Breast epithelium (tissue), 4 donors: ENCODE data around the gene TAF10. TPM values are rescaled to one million over a fixed set of nuclear protein-coding genes. Genes with fewer than 3 reads are reported as not detected.

ENCODE experiments used
- DNase-seq, 2 donors: peaks; one replicate each; pipeline ENCODE4 v3.0.0-alpha.2; 2019; ENCODE audit warnings: low spot score in 2 of 2
- H3K27ac ChIP-seq, 2 donors: fragments of 200-600 bp; sonication (generic) in 1 of 2; one replicate each; pipeline ENCODE4 v1.5.1; 2016 to 2019; ENCODE audit warnings: mild to moderate bottlenecking in 1 of 2
- H3K27me3 ChIP-seq, 2 donors: fragments of 200-600 bp; sonication (generic) in 1 of 2; one replicate each; pipeline versions ENCODE4 v1.5.1 to v1.6.0; 2017 to 2019; ENCODE audit warnings: control low read depth in 1 of 2, mild to moderate bottlenecking in 1 of 2
- H3K36me3 ChIP-seq: fragments of 200-600 bp; one replicate; pipeline ENCODE4 v1.5.1; 2019
- H3K4me1 ChIP-seq, 2 donors: fragments of 200-600 bp; sonication (generic); one replicate each; pipeline ENCODE4 v1.5.1; 2016 to 2019; ENCODE audit warnings: control low read depth in 1 of 2
- H3K4me3 ChIP-seq, 3 donors: fragments of 200-600 bp; sonication (generic); 1 replicate in 2 of 3; 2 replicates in 1 of 3; pipeline ENCODE4 v1.5.1; 2016 to 2019; ENCODE audit warnings: mild to moderate bottlenecking in 3 of 3, moderate library complexity in 2 of 3
- H3K9me3 ChIP-seq, 2 donors: fragments of 200-600 bp; sonication (generic) in 1 of 2; one replicate each; pipeline ENCODE4 v1.5.1; 2016 to 2019; ENCODE audit warnings: control low read depth in 1 of 2
- CTCF ChIP-seq, 3 donors: fragments of 450-650 bp; IDR thresholded peaks; one replicate each; pipeline ENCODE4 v1.5.1; 2016 to 2017; ENCODE audit warnings: antibody characterized with exemption in 3 of 3, mild to moderate bottlenecking in 3 of 3, moderate library complexity in 3 of 3
- POLR2A ChIP-seq: fragments of 450-650 bp; IDR thresholded peaks from one replicate; pipeline ENCODE4 v1.6.1; 2016; ENCODE audit warnings: antibody characterized with exemption, mild to moderate bottlenecking, moderate library complexity
- POLR2AphosphoS5 ChIP-seq, 3 donors: sonication (generic); formaldehyde crosslinking; IDR thresholded peaks; one replicate each; pipeline ENCODE4 v1.6.1; 2017; ENCODE audit warnings: antibody characterized with exemption in 3 of 3
- intact Hi-C: fragments of 100-400 bp; cut with DNase I; formaldehyde crosslinking; loops from one replicate; pipeline ENCODE4 v1.15.1; 2023; ENCODE audit warnings: low total_unique reads
- total RNA-seq, 3 donors: library from RNA; depleted of rRNA; stranded (reverse); fragments of >200 nt; gene quantifications; one replicate each; pipeline ENCODE4 v1.1.0, GENCODE V29; 2016

Gene TAF10
- total RNA-seq, 3 donors from 2014 or later = 45.4 to 82.6 (median 54.7) TPM

GRCh38 chr11:6629892-6630631, 18.0 kb upstream of the TAF10 start:
- Histone ChIP-seq H3K9me3 (no peaks in the 10 kb centered on the region), H3K27ac (no peak overlapping the region), H3K27me3 (no peaks in the 10 kb centered on the region), H3K4me1 (no peaks in the 10 kb centered on the region), H3K4me3 (peak overlapping the region in 2 of 3 donors; percentile 41 to 59), H3K36me3 (no peaks in the 10 kb centered on the region)
- no peak for TF ChIP-seq POLR2AphosphoS5 (IDR thresholded peaks at IDR 0.05)
- TF ChIP-seq CTCF (IDR thresholded peaks at IDR 0.05) = no peak
- TF ChIP-seq POLR2A = no peak
- DNase-seq = no peak
- intact Hi-C loops = no loop called here

- intact Hi-C loops = no loop called here
- H3K36me3 ChIP-seq = no peaks in the 10 kb centered on the region
- H3K27ac ChIP-seq = no peak overlapping the region
- no peak overlapping the region for H3K4me3 ChIP-seq
- no peak for TF ChIP-seq POLR2AphosphoS5 (IDR thresholded peaks at IDR 0.05)
- no peak for TF ChIP-seq POLR2A
- TF ChIP-seq CTCF (IDR thresholded peaks at IDR 0.05) = no peak
- H3K4me1 ChIP-seq = no peaks in the 10 kb centered on the region
- DNase-seq = no peak
- no peaks in the 10 kb centered on the region for H3K27me3 ChIP-seq
- no peaks in the 10 kb centered on the region for H3K9me3 ChIP-seq
Measured at GRCh38 chr11:6629573-6629891, 17.5 kb upstream of the TAF10 start.

- no peak for DNase-seq
- no peaks in the 10 kb centered on the region for H3K27me3 ChIP-seq
- no peaks in the 10 kb centered on the region for H3K4me1 ChIP-seq
- no peaks in the 10 kb centered on the region for H3K9me3 ChIP-seq
- intact Hi-C loops = no loop called here
- TF ChIP-seq POLR2AphosphoS5 (IDR thresholded peaks at IDR 0.05) (no peak), CTCF (IDR thresholded peaks at IDR 0.05) (no peak), POLR2A (no peak)
- H3K36me3 ChIP-seq = no peaks in the 10 kb centered on the region
- H3K27ac ChIP-seq = no peak overlapping the region
- no peak overlapping the region for H3K4me3 ChIP-seq
Measured at GRCh38 chr11:6628526-6628925, 16.5 kb upstream of the TAF10 start.

GRCh38 chr11:6627762-6628241, 15.8 kb upstream of the TAF10 start:
- intact Hi-C loops = no loop called here
- TF ChIP-seq CTCF (IDR thresholded peaks at IDR 0.05) = no peak
- TF ChIP-seq POLR2A = no peak
- no peak for TF ChIP-seq POLR2AphosphoS5 (IDR thresholded peaks at IDR 0.05)
- no peaks in the 10 kb centered on the region for H3K27me3 ChIP-seq
- no peak overlapping the region for H3K27ac ChIP-seq
- DNase-seq = no peak
- no peaks in the 10 kb centered on the region for H3K9me3 ChIP-seq
- no peak overlapping the region for H3K4me3 ChIP-seq
- H3K36me3 ChIP-seq = no peaks in the 10 kb centered on the region
- no peaks in the 10 kb centered on the region for H3K4me1 ChIP-seq

GRCh38 chr11:6626971-6627761, 15.2 kb upstream of the TAF10 start:
- intact Hi-C loops = no loop called here
- H3K9me3 ChIP-seq = no peaks in the 10 kb centered on the region
- no peak overlapping the region for H3K27ac ChIP-seq
- H3K27me3 ChIP-seq = no peaks in the 10 kb centered on the region
- no peak for TF ChIP-seq POLR2AphosphoS5 (IDR thresholded peaks at IDR 0.05)
- no peak for TF ChIP-seq POLR2A
- no peak for TF ChIP-seq CTCF (IDR thresholded peaks at IDR 0.05)
- H3K4me3 ChIP-seq = no peak overlapping the region
- no peak for DNase-seq
- H3K4me1 ChIP-seq = no peaks in the 10 kb centered on the region
- H3K36me3 ChIP-seq = no peaks in the 10 kb centered on the region
